Uterus (tissue), 4 donors: ENCODE measurements around the gene CHKA. TPM values are rescaled to one million over a fixed set of nuclear protein-coding genes. Genes with fewer than 3 reads are reported as not detected.

Experiments used
- DNase-seq, 2 donors: peaks; one replicate each; pipeline ENCODE4 v3.0.0-alpha.2; 2019 to 2020
- H3K27ac ChIP-seq, 2 donors: fragments of 200-600 bp; sonication (generic); 1 replicate in 1 of 2; 2 replicates in 1 of 2; pipeline ENCODE4 v1.5.1; 2016 to 2018
- H3K27me3 ChIP-seq, 2 donors: fragments of 200-600 bp; sonication (generic); one replicate each; pipeline ENCODE4 v1.5.1; 2018 to 2019; ENCODE audit warnings: control low read depth in 1 of 2
- H3K36me3 ChIP-seq, 2 donors: fragments of 200-600 bp; sonication (generic); one replicate each; pipeline ENCODE4 v1.5.1; 2019; ENCODE audit warnings: control low read depth in 1 of 2
- H3K4me1 ChIP-seq, 2 donors: fragments of 200-600 bp; sonication (generic); one replicate each; pipeline ENCODE4 v1.5.1; 2018 to 2019; ENCODE audit warnings: control low read depth in 1 of 2
- H3K4me3 ChIP-seq, 2 donors: fragments of 200-600 bp; sonication (generic); 1 replicate in 1 of 2; 2 replicates in 1 of 2; pipeline ENCODE4 v1.5.1; 2018 to 2019; ENCODE audit warnings: mild to moderate bottlenecking in 1 of 2
- H3K9me3 ChIP-seq, 2 donors: fragments of 200-600 bp; sonication (generic); one replicate each; pipeline ENCODE4 v1.5.1; 2019; ENCODE audit warnings: control low read depth in 1 of 2
- CTCF ChIP-seq, 4 experiments: fragments of 200-600 bp in 2 of 4; fragments of 450-650 bp in 2 of 4; sonication (generic) in 2 of 4; IDR thresholded peaks; one replicate each; pipeline ENCODE4 v1.5.1; 2016 to 2019; ENCODE audit warnings: antibody characterized with exemption in 4 of 4, mild to moderate bottlenecking in 2 of 4, moderate library complexity in 1 of 4
- POLR2A ChIP-seq, 2 donors: fragments of 450-650 bp; IDR thresholded peaks; one replicate each; pipeline ENCODE4 v1.6.1; 2016; ENCODE audit warnings: antibody characterized with exemption in 2 of 2, mild to moderate bottlenecking in 1 of 2, moderate library complexity in 1 of 2
- intact Hi-C: fragments of 100-400 bp; cut with DNase I; formaldehyde crosslinking; loops from one replicate; pipeline ENCODE4 v1.15.1; 2023; ENCODE audit warnings: low total_unique reads
- total RNA-seq, 4 donors: library from RNA; depleted of rRNA in 3 of 4; stranded (reverse); fragments of >200 nt in 3 of 4; gene quantifications; one replicate each; pipeline versions ENCODE4 v1.1.0 to v1.2.4, GENCODE V29; 2014 to 2023
- donor health status: DM: yes; HTN: yes; CAD: no.

CHKA gene
- total RNA-seq, 4 donors from 2014 or later = 21.8 to 57.1 (median 30.3) TPM

- intact Hi-C loops = no loop called here
- Histone ChIP-seq H3K27ac (no peak overlapping the region), H3K4me1 (no peaks in the 10 kb centered on the region), H3K27me3 (no peaks in the 10 kb centered on the region), H3K36me3 (no peaks in the 10 kb centered on the region), H3K9me3 (no peaks in the 10 kb centered on the region), H3K4me3 (no peak overlapping the region)
- no peak for DNase-seq
- no peak for TF ChIP-seq CTCF (IDR thresholded peaks at IDR 0.05)
- no peak for TF ChIP-seq POLR2A (IDR thresholded peaks at IDR 0.05)
These were observed 13.5 kb downstream of the CHKA start for GRCh38 chr11:68107689-68108088.

- Histone ChIP-seq H3K4me1 (no peaks in the 10 kb centered on the region), H3K4me3 (no peak overlapping the region), H3K9me3 (no peaks in the 10 kb centered on the region), H3K27me3 (no peaks in the 10 kb centered on the region), H3K27ac (peak overlapping the region in 1 of 2 donors; percentile 54), H3K36me3 (no peaks in the 10 kb centered on the region)
- no peak for TF ChIP-seq POLR2A (IDR thresholded peaks at IDR 0.05)
- TF ChIP-seq CTCF (IDR thresholded peaks at IDR 0.05) = no peak
- intact Hi-C loops = no loop called here
- DNase-seq = no peak
These were observed 14.8 kb downstream of the CHKA start for GRCh38 chr11:68106165-68106940.

GRCh38 chr11:68099474-68100405 is 21.4 kb downstream of the CHKA start:
- H3K4me1 ChIP-seq = no peaks in the 10 kb centered on the region

GRCh38 chr11:68099057-68099456 is 22.1 kb downstream of the CHKA start:
- Histone ChIP-seq H3K27ac (peak overlapping the region; percentile 23 to 40), H3K4me1 (no peaks in the 10 kb centered on the region), H3K36me3 (no peaks in the 10 kb centered on the region), H3K4me3 (no peak overlapping the region), H3K9me3 (no peaks in the 10 kb centered on the region), H3K27me3 (no peaks in the 10 kb centered on the region)
- no peak for DNase-seq
- TF ChIP-seq POLR2A (IDR thresholded peaks at IDR 0.05) (no peak), CTCF (IDR thresholded peaks at IDR 0.05) (no peak)
- intact Hi-C loops = no loop called here

More at GRCh38 chr11:68099474-68100405, 21.4 kb downstream of the CHKA start:
- peak overlapping the region; percentile 23 to 40 for H3K27ac ChIP-seq
- TF ChIP-seq POLR2A (IDR thresholded peaks at IDR 0.05) = no peak
- TF ChIP-seq CTCF (IDR thresholded peaks at IDR 0.05) = no peak
- H3K4me3 ChIP-seq = no peak overlapping the region
- H3K27me3 ChIP-seq = no peaks in the 10 kb centered on the region
- intact Hi-C loops = no loop called here
- H3K36me3 ChIP-seq = no peaks in the 10 kb centered on the region
- DNase-seq = peak in 1 of 2 donors; percentile 53
- no peaks in the 10 kb centered on the region for H3K9me3 ChIP-seq

GRCh38 chr11:68096962-68097361 is 24.2 kb downstream of the CHKA start:
- Histone ChIP-seq H3K36me3 (no peaks in the 10 kb centered on the region), H3K4me3 (no peak overlapping the region), H3K4me1 (no peaks in the 10 kb centered on the region), H3K27ac (no peak overlapping the region), H3K9me3 (no peaks in the 10 kb centered on the region), H3K27me3 (no peaks in the 10 kb centered on the region)
- no peak for TF ChIP-seq CTCF (IDR thresholded peaks at IDR 0.05)
- no peak for TF ChIP-seq POLR2A (IDR thresholded peaks at IDR 0.05)
- DNase-seq = no peak
- intact Hi-C loops = no loop called here
